ENCODE results near the gene GARIN1A.

The GARIN1A gene

GRCh38 chr7:128699895-128700294 lies 27.8 kb downstream of the GARIN1A start:
- ChIA-PET POLR2A (no interaction called here), CTCF (no interaction called here)

DNA sequence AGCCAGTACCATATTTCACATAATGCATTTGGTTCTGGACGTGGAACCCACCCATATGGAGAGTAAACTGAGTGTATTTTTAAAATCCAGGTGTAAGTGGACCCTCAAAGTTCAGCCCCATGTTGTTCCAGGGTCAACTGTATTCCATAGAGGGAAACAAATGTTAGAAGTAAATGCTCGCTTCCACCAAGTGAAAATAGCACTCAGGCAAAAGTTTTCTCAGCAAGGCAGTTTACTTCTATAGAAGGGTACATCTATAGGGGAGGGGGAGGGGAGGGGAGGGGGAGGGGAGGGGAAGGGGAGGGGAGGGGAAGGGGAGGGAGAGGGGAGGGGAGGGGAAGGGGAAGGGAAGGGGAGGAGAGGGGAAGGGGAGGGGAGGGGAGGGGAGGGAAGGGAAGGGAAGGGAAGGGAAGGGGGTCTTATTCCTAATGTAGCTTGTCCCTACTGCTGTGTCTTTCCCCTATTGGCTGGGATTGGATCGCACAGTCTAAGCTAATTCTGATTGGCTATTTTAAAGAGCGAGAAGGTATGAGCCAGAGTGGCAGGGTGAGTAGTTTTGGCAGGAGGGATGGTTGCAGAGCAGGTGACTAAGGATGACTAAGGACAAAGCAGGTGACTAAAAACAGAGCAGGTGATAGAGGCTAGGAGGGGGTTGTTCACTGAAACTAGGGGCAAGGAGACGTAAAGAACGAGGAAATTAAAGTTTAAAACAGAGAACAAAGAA lies 29.1 kb downstream of the GARIN1A start:
- ChIA-PET POLR2A (no interaction called here), CTCF (interaction anchor here (0.8 to 1.2 kb wide), 2 partner anchors 8 to 34 kb away, joined by 3 to 4 read pairs; no protein-coding TSS in a partner anchor)
- TF ChIP-seq, protein P1, sequence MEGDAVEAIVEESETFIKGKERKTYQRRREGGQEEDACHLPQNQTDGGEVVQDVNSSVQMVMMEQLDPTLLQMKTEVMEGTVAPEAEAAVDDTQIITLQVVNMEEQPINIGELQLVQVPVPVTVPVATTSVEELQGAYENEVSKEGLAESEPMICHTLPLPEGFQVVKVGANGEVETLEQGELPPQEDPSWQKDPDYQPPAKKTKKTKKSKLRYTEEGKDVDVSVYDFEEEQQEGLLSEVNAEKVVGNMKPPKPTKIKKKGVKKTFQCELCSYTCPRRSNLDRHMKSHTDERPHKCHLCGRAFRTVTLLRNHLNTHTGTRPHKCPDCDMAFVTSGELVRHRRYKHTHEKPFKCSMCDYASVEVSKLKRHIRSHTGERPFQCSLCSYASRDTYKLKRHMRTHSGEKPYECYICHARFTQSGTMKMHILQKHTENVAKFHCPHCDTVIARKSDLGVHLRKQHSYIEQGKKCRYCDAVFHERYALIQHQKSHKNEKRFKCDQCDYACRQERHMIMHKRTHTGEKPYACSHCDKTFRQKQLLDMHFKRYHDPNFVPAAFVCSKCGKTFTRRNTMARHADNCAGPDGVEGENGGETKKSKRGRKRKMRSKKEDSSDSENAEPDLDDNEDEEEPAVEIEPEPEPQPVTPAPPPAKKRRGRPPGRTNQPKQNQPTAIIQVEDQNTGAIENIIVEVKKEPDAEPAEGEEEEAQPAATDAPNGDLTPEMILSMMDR (IDR thresholded peaks at IDR 0.05; ENCODE audit: control extremely low read depth, extremely low read depth, low read depth, missing control alignments) = no peak
- no peak for DNase-seq (ENCODE audit: extremely low spot score)

More at GRCh38 chr7:128699895-128700294, 27.8 kb downstream of the GARIN1A start:
- DNase-seq (ENCODE audit: extremely low spot score) = no peak
- TF ChIP-seq, protein P1 (IDR thresholded peaks at IDR 0.05; ENCODE audit: control extremely low read depth, extremely low read depth, low read depth, missing control alignments) = no peak

- TF ChIP-seq, protein P1 (IDR thresholded peaks at IDR 0.05; ENCODE audit: control extremely low read depth, extremely low read depth, low read depth, missing control alignments) = no peak
- no peak for DNase-seq (ENCODE audit: extremely low spot score)
- ChIA-PET POLR2A (interaction anchor here (0.6 kb wide), 1 partner anchor 456 kb away, joined by 6 read pairs; no protein-coding TSS in a partner anchor), CTCF (interaction anchor here (1.1 to 1.2 kb wide), 2 partner anchors 15 to 388 kb away, joined by 3 read pairs; no protein-coding TSS in a partner anchor)
These were observed 31.6 kb downstream of the GARIN1A start for GRCh38 chr7:128703609-128704241.

DNA sequence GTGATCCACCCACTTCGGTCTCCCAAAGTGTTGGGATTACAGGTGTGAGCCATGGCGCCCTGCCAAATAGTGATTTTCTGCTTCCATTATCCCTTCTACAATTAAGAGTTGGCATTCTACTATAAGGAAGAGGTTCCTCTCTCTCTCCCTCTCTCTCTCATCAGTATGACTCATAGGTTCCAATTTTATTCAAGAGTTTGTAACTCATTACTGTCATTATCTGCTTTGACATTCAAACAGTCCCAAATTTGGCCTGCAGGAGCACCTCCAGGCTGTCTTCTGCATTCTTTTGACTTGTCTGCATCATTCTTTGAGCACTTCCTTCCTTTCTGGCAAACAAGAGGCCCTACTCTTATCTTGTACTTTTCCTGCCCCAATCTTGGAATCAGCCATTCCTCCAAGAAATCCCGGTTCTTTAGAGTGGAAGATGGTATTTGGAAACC lies 33.8 kb downstream of the GARIN1A start:
- DNase-seq (ENCODE audit: extremely low spot score) = no peak
- POLR2A ChIA-PET = no interaction called here
- CTCF ChIA-PET = no interaction called here
- TF ChIP-seq, protein P1 (IDR thresholded peaks at IDR 0.05; ENCODE audit: control extremely low read depth, extremely low read depth, low read depth, missing control alignments) = no peak

DNA sequence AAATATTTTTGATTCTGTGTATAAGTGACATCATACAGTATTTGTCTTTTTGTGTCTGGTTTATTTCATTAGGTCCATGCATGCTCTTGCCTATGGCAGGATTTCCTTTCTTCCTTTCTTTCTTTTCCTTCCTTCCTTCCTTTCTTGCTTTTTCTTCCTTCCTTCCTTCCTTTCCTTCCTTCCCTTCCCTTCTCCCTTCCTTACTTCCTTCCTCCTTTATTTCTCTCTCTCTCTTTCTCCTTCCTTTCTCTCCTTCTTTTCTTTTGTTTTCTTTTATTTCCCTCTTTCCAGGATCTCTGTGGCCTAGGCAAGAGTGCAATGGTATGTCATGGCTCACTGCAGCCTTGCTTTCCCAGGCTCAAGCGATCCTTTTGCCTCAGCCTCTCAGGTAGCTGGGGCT lies 35.7 kb downstream of the GARIN1A start:
- TF ChIP-seq, protein P1 (IDR thresholded peaks at IDR 0.05; ENCODE audit: control extremely low read depth, extremely low read depth, low read depth, missing control alignments) = no peak
- ChIA-PET POLR2A (no interaction called here), CTCF (no interaction called here)
- DNase-seq (ENCODE audit: extremely low spot score) = no peak

DNA sequence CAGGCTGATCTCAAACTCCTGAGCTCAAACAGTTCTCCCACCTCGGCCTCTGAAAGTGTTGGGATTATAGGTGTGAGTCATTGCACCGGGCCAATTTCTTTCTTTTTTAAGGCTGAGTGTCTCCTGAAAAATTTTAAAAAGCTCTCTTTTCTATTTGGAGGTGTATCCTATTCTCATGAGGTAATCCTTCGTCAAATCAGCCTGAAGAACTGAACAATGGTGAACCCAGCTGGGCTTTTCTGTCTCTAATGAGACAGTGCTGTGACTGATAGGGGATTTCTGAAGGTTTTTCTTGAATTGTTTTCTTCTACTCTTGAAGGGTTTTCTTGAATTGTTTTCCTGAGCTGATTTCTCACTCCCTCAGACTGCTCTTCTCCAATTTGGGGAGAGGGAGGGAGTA lies 36.1 kb downstream of the GARIN1A start:
- TF ChIP-seq, protein P1 (IDR thresholded peaks at IDR 0.05; ENCODE audit: control extremely low read depth, extremely low read depth, low read depth, missing control alignments) = no peak
- DNase-seq (ENCODE audit: extremely low spot score) = no peak
- ChIA-PET POLR2A (no interaction called here), CTCF (interaction anchor here (0.9 to 1.2 kb wide), 2 partner anchors 11 to 73 kb away, joined by 3 read pairs; no protein-coding TSS in a partner anchor)
